ENCODE data around the gene TMEM52B. TPM values are rescaled to one million over a fixed set of nuclear protein-coding genes. Genes with fewer than 3 reads are reported as not detected.
"Not testable (repeated sequence)": the region's sequence is repeated elsewhere in the genome, so short reads cannot be mapped to it uniquely, and the experiment has no call there.

The TMEM52B gene
- total RNA-seq, 1 experiment from 2014 or later, result not detected

- POLR2A ChIA-PET (ENCODE audit: low non-redundant PET), result no interaction called here
- Histone ChIP-seq H3K4me3 (ENCODE audit: low read depth, low read length, poor library complexity, severe bottlenecking) (no peak overlapping the region), H3K36me3 (ENCODE audit: insufficient read depth, low read length, poor library complexity, severe bottlenecking) (peaks cover 58% of the 10 kb centered on the region), H3K27me3 (replicated peaks; ENCODE audit: insufficient read depth, low read depth, low read length, poor library complexity) (no peaks in the 10 kb centered on the region), H3K4me1 (ENCODE audit: insufficient read depth, low read length, poor library complexity, severe bottlenecking) (no peaks in the 10 kb centered on the region), H3K9me3 (ENCODE audit: low read depth, low read length, poor library complexity, severe bottlenecking) (no peaks in the 10 kb centered on the region), H3K27ac (ENCODE audit: low read depth, low read length, poor library complexity, severe bottlenecking) (no peak overlapping the region)
- TF ChIP-seq CTCF (conservative IDR thresholded peaks at IDR 0.05; ENCODE audit: low read depth, low read length), result no peak
- TF ChIP-seq EZH2 (IDR thresholded peaks at IDR 0.05; ENCODE audit: borderline replicate concordance, low read depth, low read length, poor library complexity, severe bottlenecking), result no peak
- no peak for DNase-seq (ENCODE audit: low spot score)
- BruUV-seq (replicated peaks), result no TSS peak
- CTCF ChIA-PET, result no interaction called here
- intact Hi-C loops (cut with micrococcal nuclease; ENCODE audit: unreplicated experiment), result no loop called here
Observed at GRCh38 chr12:10220398-10221077, 41.7 kb downstream of the TMEM52B start.

- H3K36me3 ChIP-seq (ENCODE audit: insufficient read depth, low read length, poor library complexity, severe bottlenecking), result peaks cover 53% of the 10 kb centered on the region
- no peaks in the 10 kb centered on the region for H3K9me3 ChIP-seq (ENCODE audit: low read depth, low read length, poor library complexity, severe bottlenecking)
- ChIA-PET CTCF (no interaction called here), POLR2A (ENCODE audit: low non-redundant PET) (no interaction called here)
- intact Hi-C loops (cut with micrococcal nuclease; ENCODE audit: unreplicated experiment), result no loop called here
- H3K27ac ChIP-seq (ENCODE audit: low read depth, low read length, poor library complexity, severe bottlenecking), result no peak overlapping the region
- DNase-seq (ENCODE audit: low spot score), result no peak
- no peaks in the 10 kb centered on the region for H3K4me1 ChIP-seq (ENCODE audit: insufficient read depth, low read length, poor library complexity, severe bottlenecking)
- H3K4me3 ChIP-seq (ENCODE audit: low read depth, low read length, poor library complexity, severe bottlenecking), result no peak overlapping the region
- TF ChIP-seq CTCF (conservative IDR thresholded peaks at IDR 0.05; ENCODE audit: low read depth, low read length) (no peak), EZH2 (IDR thresholded peaks at IDR 0.05; ENCODE audit: borderline replicate concordance, low read depth, low read length, poor library complexity, severe bottlenecking) (no peak)
- no TSS peak for BruUV-seq (replicated peaks)
- H3K27me3 ChIP-seq (replicated peaks; ENCODE audit: insufficient read depth, low read depth, low read length, poor library complexity), result no peaks in the 10 kb centered on the region
Observed at GRCh38 chr12:10221846-10222245, 43.0 kb downstream of the TMEM52B start.

GRCh38 chr12:10223208-10223607 lies 44.4 kb downstream of the TMEM52B start:
- Histone ChIP-seq H3K27me3 (replicated peaks; ENCODE audit: insufficient read depth, low read depth, low read length, poor library complexity) (no peaks in the 10 kb centered on the region), H3K9me3 (ENCODE audit: low read depth, low read length, poor library complexity, severe bottlenecking) (no peaks in the 10 kb centered on the region), H3K36me3 (ENCODE audit: insufficient read depth, low read length, poor library complexity, severe bottlenecking) (peaks cover 53% of the 10 kb centered on the region), H3K4me3 (ENCODE audit: low read depth, low read length, poor library complexity, severe bottlenecking) (no peak overlapping the region), H3K4me1 (ENCODE audit: insufficient read depth, low read length, poor library complexity, severe bottlenecking) (no peaks in the 10 kb centered on the region), H3K27ac (ENCODE audit: low read depth, low read length, poor library complexity, severe bottlenecking) (no peak overlapping the region)
- TF ChIP-seq CTCF (conservative IDR thresholded peaks at IDR 0.05; ENCODE audit: low read depth, low read length) (no peak), EZH2 (IDR thresholded peaks at IDR 0.05; ENCODE audit: borderline replicate concordance, low read depth, low read length, poor library complexity, severe bottlenecking) (no peak)
- intact Hi-C loops (cut with micrococcal nuclease; ENCODE audit: unreplicated experiment), result no loop called here
- ChIA-PET CTCF (no interaction called here), POLR2A (ENCODE audit: low non-redundant PET) (no interaction called here)
- no peak for DNase-seq (ENCODE audit: low spot score)
- no TSS peak for BruUV-seq (replicated peaks)

- H3K36me3 ChIP-seq (ENCODE audit: insufficient read depth, low read length, poor library complexity, severe bottlenecking), result peaks cover 37% of the 10 kb centered on the region
- H3K4me3 ChIP-seq (ENCODE audit: low read depth, low read length, poor library complexity, severe bottlenecking); POLR2A ChIA-PET (ENCODE audit: low non-redundant PET); CTCF ChIA-PET; BruUV-seq (replicated peaks); H3K4me1 ChIP-seq (ENCODE audit: insufficient read depth, low read length, poor library complexity, severe bottlenecking); H3K27me3 ChIP-seq (replicated peaks; ENCODE audit: insufficient read depth, low read depth, low read length, poor library complexity); DNase-seq (ENCODE audit: low spot score); intact Hi-C loops (cut with micrococcal nuclease; ENCODE audit: unreplicated experiment); H3K9me3 ChIP-seq (ENCODE audit: low read depth, low read length, poor library complexity, severe bottlenecking); H3K27ac ChIP-seq (ENCODE audit: low read depth, low read length, poor library complexity, severe bottlenecking): not testable (repeated sequence)
Observed at GRCh38 chr12:10225426-10225825, 46.6 kb downstream of the TMEM52B start.

All from A673 (cell line).